NCI-H2196 treated with DMSO at 0.1 percent for 48 hours (cell line): ENCODE results near the gene HDLBP.
"Not testable (repeated sequence)": the region's sequence is repeated elsewhere in the genome, so short reads cannot be mapped to it uniquely, and the experiment has no call there.

Experiments
- DNase-seq: peaks from one replicate; lab custom pipeline; 2025; ENCODE audit not compliant: unreplicated experiment; lab: John Stamatoyannopoulos, UW

The HDLBP gene

DNA sequence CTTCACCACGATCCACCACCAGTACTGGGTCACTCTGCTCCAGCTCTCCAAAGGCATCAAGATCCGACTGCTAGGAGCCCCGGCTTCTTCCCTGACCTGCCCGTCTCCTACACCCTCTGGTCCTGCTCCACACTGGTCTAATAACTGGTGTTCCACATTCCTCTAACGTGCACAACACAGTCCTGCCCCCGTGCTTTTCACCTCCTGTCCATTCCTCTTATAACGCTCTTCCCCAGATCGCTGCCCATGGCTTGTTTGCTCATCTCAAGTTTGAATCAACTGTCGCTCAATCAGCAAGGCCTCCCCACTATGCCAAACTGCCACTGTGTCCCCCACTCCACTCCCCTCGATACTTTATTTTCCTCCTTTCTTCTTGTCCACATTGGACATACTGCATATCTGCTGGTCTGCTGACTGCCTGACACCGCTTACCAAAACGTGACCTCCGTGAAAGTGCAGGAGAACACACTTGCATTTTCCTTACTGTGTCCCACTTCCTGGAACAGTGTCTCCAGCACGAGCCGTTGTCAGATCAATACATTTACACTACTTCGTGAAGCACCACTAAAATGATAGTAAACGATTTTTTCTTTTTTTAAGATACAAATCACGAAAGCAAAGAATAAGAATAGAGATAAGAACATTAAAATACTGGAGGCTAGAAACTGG is 6.5 kb downstream of the HDLBP start:
- no peak for DNase-seq

DNA sequence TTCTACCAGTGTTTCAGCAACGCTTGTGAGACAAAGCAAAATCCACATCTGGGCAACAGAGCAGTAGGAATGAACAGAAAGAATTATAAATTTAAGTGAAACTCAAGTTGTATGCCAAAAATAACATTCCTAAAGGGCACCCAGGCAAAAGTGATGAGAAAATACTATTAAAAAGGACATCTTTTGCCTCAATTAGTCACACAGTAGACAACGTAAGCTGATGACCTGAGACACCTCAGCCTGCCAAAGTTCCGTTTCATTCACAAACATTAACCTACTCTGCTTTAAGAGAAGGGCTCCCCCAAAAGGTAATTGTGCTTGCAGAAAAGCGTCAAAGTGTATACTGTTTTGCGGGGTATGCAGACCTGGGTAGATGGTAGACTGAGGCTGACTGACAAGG is 7.2 kb downstream of the HDLBP start:
- DNase-seq = no peak

DNA sequence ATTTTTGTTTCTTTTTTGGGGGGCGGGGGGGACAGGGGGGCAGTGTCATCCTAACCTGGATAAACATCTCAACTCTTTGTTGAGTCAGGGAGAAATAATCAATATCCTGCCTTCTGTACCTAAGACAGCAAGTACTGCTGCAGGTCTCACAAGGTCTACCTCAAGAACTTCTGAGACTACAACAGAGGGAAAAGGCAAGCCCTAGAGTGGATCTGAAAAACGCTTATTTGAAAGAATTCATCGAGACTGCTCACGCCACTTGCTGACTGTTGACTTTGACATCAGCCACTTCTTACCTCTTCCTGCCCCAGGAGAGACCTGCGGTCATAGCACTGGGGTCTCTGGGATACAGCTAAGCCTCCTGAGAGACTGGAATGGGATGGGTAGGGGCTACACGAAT is 8.4 kb downstream of the HDLBP start:
- no peak for DNase-seq

DNA sequence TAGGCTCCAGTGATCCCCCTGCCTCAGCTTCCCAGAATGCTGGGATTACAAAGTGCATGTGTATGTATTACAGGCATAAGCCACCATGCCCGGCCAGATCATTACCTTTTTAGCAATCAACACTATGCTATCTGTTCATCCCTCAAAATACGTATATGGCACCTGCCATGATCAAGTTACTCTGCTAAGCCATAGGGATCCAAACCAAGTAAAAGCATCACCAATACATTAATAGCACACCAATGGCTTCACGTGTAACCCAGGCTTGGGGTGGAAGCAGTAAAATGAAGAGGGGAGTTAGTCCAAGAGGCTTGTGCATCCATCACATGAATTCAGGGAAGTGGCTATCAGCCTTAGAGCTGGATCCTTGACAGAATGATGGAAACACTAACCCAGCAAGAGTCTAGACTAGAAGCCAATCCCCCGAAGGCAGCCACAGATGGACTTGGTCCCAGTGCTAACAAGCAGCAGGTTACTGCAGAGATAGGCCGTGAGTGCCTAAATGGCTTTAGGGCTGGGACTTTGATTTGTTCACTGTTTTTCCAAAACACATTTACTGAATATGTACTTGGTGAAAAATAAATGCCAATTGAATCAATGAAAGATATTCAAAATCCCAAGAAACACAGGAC is 11.3 kb downstream of the HDLBP start:
- DNase-seq = no peak

DNA sequence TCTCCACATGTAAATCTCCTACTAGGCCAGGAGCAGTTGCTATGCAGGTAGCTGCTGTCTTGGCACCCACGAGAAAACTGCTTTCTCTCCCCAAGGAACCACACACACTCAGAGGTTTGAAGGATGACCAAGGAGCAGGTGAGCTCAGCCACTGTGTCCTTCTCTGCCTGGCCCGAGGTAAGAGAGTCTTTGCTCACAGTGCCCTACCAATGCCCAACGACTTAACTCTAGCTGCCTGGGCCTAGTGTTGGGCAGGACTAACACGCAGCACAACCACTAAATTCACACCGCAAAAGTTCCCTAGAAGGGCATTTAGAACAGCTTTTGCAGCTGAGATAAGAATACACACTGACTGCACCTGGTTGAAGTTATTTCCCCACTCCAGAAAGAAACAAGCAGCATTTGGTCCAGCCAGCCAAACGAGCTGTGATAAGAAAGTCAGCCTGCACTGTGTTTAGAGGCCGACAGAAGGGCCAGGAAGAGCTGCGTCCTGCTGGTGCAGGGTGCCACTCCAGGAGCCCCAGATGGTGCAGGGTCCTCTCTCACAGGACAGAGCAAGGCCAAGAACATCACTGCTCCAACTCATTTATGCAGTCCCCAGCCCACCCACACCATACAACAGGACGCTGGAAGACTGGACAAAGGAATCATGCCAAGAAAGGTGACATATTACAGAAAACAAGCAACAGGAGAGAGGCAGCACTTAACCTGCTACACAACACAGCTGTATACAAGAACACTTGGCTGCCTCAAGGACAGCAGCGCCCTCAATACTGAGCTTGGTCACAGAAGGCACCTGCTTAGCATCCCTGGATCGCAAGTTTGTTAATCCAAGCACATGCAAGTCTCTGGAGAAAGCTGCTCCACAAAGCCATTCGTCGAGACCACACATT is 12.5 kb downstream of the HDLBP start:
- DNase-seq = no peak

DNA sequence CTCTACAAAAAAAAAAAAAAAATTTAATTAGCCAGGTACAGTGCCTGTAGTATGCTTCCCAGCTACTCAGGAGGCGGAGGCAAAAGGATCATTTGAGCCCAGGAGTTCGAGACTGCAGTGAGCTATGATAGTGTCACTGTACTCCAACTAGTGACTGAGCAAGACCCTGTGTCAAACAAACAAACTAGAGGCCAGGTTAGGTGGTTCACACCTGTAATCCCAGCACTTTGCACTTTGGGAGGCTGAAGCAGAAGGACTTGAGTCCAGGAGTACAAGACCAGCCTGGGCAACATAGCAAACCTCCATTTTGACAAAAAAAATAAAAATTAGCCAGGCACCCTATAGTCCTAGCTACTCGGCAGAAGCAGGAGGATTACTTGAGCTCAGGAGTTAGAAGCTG is 13.4 kb downstream of the HDLBP start:
- DNase-seq = no peak

DNA sequence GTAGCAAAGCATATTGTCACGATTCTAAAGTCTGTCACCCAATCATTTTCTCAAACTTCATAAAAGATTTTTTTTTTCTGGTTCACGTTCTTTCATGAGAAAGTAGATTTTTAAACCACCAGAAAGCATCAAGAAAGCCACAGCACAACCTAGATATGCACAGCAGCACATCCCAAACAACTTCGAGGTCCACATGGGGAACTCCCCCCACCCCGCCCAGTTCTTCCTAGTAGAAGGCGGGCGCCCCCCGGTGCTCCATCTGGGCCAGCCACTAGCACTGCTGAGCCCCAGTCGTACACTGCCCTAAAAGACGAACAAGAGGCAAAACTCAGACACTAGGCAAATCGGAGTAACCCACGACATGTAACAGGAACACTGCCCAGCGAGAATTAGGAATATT is 15.5 kb downstream of the HDLBP start:
- no peak for DNase-seq

DNA sequence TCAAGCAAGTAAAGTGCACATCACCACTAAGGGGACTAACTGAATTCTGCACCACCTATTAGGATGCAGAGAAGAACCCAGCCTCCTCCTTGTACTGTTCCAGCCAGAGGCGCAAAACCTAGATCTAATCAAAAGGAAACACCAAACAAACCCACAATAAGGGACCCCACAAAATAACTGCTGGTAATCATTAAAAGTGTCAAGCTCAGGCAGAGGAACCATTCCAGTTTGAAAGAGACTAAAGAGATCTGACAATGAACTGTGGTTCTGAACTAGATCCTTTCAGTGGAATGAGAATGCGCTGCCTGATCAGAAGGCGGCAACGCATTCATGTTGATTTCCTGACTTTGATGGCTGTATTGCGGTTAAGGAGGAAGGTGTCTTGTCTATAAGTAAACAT is 16.8 kb downstream of the HDLBP start:
- no peak for DNase-seq

DNA sequence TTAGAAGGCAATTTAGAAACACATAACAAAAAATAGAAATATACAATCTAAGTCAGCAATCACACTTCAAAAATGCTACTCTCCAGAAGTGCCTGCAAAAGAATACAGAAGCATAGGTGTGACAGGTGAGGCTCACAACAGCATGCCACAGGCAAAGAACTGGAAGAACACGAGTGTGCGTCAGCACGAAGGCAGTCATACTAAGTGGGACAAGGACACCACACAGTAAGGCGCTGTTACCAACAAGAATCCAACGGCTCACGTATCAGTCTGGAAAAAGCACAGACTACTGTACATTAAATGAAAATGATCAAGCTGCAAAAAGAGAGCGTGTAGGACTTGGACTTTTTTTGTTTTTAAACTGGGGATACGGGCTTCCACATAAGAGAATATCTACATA is 18.7 kb downstream of the HDLBP start:
- no peak for DNase-seq

DNA sequence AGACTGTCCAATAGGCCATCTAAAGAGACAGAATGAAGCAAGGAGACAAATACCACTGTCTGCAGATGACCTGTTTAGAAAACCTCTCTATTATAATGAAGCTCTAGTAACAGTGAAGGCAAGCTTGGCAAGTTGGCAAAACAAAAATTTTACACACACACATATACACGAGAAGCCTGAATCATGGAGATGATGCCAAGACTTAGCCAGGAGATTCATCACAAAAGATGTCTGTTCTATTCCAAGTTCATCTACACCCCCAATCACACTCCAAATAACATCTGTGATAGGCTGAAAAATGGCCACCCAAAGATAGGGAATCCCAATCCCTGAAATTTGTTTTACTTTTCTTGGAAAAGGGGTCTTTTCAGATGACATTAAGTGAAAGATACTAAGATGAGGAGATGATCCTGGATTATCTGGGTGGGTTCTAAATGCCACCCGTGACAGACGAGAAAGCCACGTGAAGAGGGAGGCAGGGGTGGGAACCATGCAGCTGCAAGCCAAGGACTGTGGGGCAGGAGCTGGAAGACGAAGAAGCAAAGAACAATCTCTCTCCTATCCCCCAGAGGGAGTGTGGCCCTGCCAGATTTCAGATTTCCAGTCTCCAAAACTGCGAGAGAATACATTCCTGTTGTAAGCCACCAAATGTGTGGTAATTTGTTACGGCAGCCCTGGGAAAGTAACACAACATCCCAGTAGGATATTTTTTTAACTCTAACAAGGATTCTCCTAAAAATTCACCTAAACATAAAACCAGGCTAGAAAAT is 20.0 kb downstream of the HDLBP start:
- DNase-seq = no peak

DNA sequence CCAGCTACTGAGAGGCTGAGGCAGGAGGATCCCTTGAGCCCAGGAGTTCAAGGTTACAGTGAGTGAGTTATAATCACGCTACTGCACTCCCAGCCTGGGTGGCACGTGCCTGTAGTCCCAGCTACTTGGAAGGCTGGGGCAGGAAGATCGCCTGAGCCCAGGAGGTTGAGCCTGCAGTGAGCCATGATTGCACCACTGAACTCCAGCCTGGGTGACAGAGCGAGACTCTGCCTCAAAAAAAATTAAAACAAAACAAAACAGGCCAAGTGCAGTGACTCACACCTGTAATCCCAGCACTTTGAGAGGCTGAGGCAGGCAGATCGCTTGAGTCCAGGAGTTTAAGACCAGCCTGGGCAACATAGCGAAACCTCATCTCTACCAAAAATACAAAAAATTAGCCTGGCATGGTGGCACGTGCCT is 22.1 kb downstream of the HDLBP start:
- DNase-seq = not testable (repeated sequence)

DNA sequence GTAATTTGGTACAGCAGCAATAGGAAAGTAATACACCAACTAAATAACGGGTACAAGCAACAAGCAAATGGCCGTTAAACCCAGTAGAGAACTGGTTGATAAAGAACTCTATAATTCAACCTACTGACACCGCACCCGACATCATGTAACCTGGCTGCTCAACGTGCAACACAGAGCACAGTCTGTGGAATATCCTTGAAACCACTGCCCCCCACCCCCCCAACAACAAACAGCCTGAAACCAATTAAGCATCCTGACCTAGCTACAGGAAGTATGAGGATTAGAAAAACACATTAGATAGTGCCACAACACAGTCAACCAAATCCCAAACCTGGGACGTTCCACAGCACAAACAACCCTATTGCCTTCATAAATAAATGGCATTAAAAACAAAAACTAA is 23.5 kb downstream of the HDLBP start:
- no peak for DNase-seq

DNA sequence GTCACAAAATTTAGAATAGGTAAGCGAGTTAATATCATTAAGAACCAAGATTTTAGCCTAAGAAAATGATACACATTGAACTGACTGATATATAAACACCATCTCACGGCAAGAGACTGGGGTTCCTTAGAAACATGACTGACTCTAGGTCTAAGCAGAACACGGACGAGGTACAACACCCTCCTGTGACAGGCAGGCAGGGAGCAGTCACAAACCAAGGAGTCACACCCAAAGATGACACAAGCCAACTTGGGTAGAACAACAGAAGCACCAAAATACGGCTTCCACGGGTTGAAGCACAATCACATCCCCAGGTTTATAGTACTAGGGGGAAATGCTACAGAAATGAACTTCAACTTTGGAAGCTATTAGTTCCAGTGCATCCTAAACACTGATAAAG is 24.3 kb downstream of the HDLBP start:
- DNase-seq = no peak

DNA sequence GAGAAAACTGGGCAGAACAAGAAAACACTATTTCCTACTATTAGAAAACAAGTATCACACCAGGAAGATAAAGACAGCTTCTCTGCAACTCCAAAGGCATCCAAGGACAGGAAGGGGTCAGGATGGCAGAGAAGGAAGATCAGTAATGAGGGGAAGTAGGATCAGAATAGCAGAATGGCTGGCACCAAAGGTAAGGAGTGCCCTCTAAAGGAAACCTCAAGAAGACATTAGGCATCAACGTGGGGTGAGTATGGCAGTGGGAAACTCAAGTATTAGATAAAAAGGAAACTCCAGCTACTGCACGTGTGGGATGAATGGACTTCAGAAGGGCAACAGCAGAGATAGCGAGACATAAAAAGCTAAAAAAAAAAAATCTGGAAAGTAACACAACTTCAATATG is 25.9 kb downstream of the HDLBP start:
- DNase-seq = no peak

DNA sequence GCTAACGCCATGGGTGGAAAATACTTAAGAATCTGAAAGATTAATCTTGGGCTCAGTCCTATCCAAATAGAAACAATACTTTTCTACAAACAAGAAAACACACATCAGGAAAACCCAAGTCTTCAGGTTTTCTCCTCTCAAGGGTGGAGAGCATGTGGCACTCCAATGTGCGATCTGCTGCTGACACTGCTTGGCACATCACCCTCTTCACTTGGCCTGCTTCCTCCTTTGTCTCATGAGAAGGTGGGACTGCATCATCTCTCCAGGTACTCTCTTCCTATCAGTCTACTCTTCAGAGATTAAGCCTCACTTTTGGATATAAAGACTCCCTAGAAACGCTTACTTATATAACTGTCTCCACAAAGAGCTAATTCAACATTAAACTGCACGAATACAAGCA is 26.4 kb downstream of the HDLBP start:
- DNase-seq = no peak

DNA sequence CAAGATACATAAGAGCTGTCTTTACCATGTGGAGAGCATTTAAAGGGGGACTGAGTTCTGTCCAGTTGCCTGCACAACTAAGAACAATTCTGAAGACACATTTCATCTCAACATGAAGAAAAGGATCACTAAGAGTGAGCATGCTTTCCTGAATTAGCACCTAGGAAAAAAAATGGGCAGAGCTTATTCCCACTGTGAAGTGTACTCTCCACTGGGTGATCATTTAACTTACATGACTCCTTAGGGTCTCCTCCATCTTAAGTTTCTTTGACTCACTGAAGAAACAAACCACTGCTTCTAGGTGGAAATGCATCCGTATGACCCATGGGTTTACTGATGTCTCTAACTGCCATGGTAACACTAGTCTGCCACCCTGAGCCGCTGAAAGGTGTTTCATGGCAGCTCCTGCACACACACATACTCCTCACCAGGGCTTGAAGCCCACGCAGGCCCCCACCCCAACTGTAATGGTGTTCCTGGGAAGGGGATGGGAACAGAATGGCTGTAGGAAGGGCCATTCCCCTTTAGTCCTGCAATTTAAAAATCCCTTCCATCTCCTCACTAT is 27.1 kb downstream of the HDLBP start:
- no peak for DNase-seq

DNA sequence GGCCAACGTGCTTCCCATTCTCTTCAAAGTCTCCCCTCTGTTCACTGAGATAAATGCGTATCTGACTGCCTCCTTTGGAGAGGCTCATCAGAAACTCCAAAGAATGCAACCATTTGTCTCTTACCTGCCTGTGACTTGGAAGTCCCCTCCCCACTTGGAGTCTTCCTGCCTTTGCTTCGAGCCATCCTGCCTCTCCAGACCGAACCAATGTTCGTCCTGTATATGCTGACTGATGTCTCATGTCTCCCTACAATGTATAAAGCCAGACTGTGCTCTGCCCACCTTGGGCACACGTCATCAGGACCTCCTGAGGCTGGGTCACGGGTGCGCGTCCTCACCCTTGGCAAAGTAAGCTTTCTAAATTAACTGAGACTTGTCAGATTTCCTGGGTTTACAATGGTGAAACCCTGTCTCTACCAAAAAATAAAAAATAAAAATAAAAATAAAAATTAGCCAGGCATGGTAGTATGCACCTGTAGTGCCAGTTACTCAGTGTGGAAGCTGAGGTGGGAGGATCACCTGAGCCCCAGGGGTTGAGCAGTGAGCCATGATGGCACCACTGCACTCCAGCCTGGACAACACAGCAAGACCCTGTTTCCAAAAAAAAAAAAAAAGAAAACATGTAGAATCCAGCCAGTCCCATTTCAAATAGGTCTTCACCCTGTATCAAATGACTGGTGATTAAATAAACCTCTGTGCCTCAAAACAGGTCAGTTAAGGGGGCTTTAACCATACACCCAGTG is 29.0 kb downstream of the HDLBP start:
- DNase-seq = no peak

DNA sequence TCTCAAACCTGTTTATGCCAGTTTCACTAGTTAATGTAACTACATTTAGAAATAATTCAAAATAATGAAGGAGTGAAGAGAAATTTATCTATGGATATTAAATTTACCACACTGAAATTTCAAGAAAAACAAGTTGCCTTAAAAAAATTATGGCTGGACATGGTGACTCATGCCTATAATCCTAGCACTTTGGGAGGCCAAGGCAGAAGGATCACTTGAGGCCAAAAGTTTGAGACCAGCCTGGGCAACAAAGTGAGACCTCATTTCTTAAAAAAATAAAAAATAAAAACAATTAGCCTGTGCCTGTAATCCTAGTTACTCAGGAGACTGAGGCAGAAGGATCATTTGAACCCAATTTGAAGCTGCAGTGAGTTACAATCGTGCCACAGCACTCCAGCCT is 29.9 kb downstream of the HDLBP start:
- no peak for DNase-seq

DNA sequence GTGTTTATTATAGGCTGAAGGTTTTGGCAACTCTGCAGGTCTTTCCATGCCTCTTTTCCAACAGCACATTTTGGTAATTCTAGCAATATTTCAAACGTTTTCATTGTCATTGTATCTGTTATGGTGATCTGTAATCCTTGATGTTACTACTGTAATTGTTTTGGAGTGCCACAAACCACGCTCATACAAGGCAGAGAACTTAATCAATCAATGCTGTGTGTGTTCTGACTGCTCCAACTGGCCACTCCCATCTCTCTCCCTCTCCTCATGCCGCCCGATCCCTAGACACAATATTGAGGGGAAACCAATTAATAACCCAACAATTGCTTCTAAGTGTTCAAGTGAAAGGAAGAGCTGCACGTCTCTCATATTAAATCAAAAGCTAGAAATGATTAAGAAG is 32.9 kb downstream of the HDLBP start:
- no peak for DNase-seq

DNA sequence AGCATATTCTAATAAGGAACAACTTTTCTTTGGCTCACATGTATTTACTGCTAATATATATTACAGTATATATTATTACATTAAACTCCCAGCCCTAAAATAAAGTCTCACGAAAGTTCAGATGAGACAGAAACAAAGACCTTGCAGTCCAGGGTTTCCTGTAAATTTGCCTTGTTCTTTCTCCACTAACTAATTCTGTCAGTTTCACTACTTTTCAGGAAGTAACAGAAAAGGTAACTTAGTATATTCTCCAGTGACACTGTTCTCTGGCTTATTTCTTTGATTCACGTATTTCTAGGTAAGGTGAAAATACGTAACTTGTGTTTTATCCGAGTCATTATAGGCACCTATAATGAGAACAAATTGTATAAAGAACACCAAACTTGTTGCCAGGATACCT is 35.2 kb downstream of the HDLBP start:
- DNase-seq = no peak
